Measurements from ENCODE around the gene GNG7.

GRCh38 chr19:2694196-2694595, 8.3 kb downstream of the GNG7 start:
- no peak for TF ChIP-seq CTCF (conservative IDR thresholded peaks at IDR 0.05 in 1 of 2, IDR thresholded peaks at IDR 0.05 in 1 of 2; ENCODE audit: extremely low read depth in 1 of 2, insufficient read depth in 1 of 2, low read depth in 1 of 2, low read length in 2 of 2)
- no peak for TF ChIP-seq EZH2 (IDR thresholded peaks at IDR 0.05; ENCODE audit: borderline replicate concordance, low read length)

All from mammary epithelial cell (primary cell).